CD4-positive, alpha-beta T cell treated with Interleukin-6 for 4 hours (primary cell): ENCODE measurements around the gene MALAT1.
"Not testable (repeated sequence)": the region's sequence is repeated elsewhere in the genome, so short reads cannot be mapped to it uniquely, and the experiment has no call there.

Source experiments
- DNase-seq: peaks from one replicate; pipeline ENCODE4 v3.0.0-alpha.2; 2020; ENCODE audit warnings: mixed read lengths

MALAT1 gene

GRCh38 chr11:65498977-65499712 is at the start of gene MALAT1:
MALAT1 (plus strand) TSS chr11:65499045.
- peak; percentile 94 for DNase-seq

DNA sequence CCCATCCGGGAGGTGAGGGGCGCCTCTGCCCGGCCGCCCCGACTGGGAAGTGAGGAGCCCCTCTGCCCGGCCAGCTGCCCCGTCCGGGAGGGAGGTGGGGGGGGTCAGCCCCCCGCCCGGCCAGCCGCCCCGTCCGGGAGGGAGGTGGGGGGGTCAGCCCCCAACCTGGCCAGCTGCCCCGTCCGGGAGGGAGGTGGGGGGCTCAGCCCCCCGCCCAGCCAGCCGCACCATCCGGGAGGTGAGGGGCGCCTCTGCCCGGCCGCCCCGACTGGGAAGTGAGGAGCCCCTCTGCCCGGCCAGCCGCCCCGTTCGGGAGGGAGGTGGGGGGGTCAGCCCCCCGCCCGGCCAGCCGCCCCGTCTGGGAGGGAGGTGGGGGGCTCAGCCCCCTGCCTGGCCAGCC is 47.5 kb upstream of the MALAT1 start:
- not testable (repeated sequence) for DNase-seq

- DNase-seq = not testable (repeated sequence)
Observed at GRCh38 chr11:65452259-65452658, 46.6 kb upstream of the MALAT1 start.

GRCh38 chr11:65452806-65453490 is 45.9 kb upstream of the MALAT1 start:
- DNase-seq = no peak

GRCh38 chr11:65454311-65454695 is 44.5 kb upstream of the MALAT1 start:
- no peak for DNase-seq

- DNase-seq = peak; percentile 83
Observed at GRCh38 chr11:65454696-65455456, 44.0 kb upstream of the MALAT1 start.

DNA sequence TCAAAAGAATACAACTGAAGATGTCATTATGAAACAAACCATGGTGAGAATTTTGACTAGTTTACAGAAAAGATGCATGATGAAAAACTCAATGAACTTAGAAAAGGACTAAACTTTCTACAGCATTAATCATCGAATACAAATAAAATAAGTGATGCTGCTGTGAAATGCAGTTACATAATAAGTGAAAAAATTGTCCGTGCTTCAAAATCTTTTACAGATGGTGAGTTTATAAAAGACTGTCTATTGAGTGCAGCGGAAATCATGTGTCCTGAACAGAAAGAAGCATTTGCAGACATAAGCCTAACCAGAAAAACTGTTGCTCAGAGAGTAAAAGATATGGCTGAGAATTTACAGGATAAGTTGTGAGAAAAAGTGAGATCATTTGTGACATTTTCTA is 42.4 kb upstream of the MALAT1 start:
- no peak for DNase-seq

DNA sequence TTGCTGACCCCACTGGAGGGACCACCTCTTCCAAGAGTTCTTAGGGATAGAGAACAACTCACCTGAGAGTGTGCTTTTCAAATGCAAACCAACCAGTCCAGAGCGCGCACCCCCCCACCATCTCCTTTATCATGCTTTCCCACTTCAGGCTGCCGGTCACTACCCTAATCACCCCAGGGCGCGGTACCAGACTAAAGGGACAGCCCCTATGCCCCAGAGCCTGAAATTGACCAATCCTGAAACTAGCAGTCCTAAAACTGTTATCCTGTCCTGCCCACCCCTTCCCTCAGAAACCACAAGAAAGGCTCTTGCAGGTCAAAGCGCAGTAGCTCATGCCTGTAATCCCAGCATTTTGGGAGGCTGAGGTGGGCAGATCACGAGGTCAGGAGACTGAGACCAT is 39.3 kb upstream of the MALAT1 start:
- DNase-seq = no peak

DNA sequence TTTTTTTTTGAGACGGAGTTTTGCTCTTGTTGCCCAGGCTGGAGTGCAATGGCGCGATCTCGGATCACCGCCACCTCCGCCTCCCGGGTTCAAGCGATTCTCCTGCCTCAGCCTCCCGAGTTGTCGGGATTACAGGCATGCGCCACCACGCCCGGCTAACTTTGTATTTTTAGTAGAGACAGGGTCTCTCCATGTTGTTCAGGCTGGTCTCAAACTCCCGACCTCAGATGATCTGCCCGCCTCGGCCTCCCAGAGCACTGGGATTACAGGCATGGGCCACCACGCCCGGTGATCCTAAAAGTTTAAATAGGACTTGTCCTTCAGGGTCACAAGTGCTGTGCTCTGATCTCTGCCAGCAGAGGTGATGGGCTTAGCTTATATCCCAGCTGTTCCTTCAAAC is 33.4 kb upstream of the MALAT1 start:
- not testable (repeated sequence) for DNase-seq

GRCh38 chr11:65467306-65467705 is 31.5 kb upstream of the MALAT1 start:
- DNase-seq = peak; percentile 24

DNA sequence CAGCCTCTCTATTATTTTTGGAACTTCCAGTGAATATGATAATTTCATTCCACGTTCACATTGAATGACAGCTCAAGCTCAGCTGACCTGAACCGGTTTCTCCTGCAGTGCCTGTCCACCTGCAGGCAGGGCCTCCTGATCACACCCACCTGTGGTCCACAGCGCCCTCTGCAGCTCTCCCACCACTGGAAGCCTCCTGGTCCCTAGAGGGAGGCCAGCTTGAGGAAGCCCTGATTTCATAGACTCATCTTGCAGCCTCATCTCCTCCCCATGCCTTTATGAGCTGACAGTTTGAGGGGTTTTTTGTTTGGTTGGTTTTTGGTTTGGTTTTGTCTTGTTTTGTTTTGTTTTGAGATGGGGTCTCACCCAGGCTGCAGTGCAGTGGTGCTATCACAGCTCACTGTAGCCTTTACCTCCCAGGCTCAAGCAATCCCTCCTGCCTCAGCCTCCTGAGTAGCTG is 29.9 kb upstream of the MALAT1 start:
- DNase-seq = peak; percentile 79

DNA sequence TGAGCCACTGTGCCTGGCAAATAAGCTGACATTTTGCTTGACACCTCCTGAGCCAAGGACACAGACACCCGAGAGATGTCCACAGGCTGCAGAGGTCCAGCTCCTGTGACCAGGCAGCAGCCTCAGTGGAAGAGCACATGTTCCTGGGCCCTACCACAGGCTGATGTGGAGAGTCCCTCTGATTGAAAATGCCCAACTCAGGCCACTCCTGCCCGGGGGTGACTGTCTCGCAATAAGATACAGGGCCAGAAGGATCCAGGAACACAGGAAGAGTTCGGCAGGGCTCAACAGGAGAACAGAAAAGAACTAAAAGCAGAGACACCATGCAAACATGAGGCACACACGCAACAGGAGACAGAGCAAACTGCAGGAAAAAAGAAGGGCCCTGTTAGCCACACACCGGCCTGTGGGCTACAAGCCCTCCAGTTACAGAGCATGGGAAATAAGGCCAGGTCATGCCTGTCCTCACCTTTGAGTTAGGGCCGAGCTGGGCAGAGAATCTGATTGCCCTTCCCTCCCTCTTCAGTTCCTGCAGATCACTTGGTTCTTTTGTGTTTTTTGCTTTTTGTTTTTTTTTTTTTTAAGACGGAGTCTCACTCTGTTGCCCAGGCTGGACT is 28.3 kb upstream of the MALAT1 start:
- no peak for DNase-seq

GRCh38 chr11:65471447-65471891 is 27.4 kb upstream of the MALAT1 start:
- peak; percentile 34 for DNase-seq

DNA sequence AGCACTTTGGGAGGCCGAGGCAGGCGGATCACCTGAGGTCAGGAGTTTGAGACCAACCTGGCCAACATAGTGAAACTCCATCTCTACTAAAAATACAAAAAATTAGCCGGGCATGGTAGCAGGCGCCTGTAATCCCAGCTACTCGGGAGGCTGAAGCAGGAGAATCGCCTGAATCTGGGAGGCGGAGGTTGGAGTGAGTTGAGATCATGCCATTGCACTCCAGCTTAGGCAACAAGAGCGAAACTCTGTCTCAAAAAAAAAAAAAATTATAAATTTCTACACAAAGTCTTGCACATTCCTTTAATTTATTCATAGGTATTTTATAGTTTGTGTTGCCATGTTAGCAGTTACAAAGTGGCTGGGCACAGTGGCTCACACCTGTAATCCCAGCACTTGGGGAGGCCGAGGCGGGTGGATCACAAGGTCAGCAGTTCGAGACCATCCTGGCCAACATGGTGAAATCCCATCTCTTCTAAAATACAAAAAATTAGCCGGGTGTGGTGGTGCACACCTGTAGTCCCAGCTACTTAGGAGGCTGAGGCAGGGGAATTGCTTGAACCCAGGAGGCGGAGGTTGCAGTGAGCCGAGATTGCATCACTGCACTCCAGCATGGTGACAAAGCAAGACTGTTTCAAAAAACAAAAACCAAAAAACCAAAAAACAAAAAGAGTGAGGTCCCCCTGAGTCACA is 26.1 kb upstream of the MALAT1 start:
- DNase-seq = not testable (repeated sequence)

GRCh38 chr11:65473278-65473860 is 25.5 kb upstream of the MALAT1 start:
- DNase-seq = no peak

GRCh38 chr11:65474864-65475263 is 24.0 kb upstream of the MALAT1 start:
- no peak for DNase-seq

DNA sequence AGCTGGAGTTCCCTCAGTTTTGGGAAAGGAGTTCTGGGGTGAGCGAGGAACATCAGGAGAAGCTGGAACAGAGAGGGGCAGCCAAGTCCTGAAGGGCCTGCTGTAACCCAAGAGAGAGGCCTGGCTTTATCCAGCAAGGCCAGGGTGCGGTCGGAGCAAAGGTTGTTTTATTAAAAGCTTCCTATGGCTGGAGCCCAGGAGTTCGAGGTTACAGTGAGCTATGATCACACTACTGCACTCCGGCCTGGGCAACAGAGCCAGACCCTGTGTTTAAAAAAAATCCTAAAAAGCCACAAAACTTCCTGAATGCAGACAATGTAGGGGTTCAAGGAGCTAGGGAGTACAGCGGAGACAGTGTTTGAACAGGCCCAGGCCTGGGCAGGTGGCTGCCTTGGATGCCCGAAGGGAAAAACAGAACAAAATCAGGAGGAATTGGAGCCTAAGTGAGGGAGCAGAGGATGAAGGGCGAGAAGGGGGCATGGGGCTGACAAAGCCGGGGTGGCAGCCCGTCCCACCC is 22.2 kb upstream of the MALAT1 start:
- no peak for DNase-seq

DNA sequence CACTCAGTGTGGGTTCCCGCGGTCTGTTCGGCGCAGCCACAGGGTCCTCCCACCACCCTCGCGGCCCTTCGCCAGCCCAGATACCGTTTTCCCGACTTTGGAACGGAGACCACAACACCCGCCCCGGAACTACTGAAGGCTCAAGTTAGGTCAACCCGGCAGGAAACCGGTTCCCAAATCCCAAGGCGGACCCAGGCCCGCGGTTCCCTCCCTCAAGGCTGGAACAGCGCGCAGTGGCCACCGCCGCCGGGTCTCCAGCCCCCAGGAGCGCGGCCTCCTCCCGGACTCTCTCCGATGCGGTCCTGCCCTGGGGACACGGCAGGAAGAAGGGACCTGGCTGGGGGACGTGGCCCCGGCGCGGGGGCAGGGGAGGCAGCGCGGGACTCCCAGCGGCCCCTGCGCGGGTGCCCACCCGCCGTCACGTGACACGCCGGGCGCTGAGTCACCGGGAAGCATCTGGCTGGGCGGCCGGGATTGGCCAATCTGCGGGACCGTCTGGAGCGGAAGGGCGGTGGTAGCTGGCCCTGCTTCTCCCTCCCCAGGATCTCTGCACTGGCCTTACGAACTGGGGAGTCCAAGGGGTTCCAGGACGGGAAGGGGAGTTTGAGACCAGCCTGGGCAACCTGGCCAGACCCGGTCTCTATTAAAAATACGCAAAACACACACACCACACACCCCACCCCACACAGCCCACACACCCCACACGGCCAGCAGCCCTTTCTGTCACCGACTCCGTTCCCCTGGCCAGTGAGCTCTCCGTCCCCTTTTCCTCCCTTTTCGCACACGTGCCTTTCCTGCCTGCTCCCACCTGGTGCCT is 21.5 kb upstream of the MALAT1 start:
- DNase-seq = peak; percentile 93

- no peak for DNase-seq
Observed at GRCh38 chr11:65478388-65479183, 20.3 kb upstream of the MALAT1 start.
